Pancreas (tissue), 10 donors: ENCODE data around the gene DCAF16. TPM values are rescaled to one million over a fixed set of nuclear protein-coding genes. Genes with fewer than 3 reads are reported as not detected.

Source experiments
- ATAC-seq, 4 donors: fragments of 200-7000 bp; cut with Tn5 transposase; one replicate each; pipeline versions ENCODE4 v1.8.0 to v1.9.1; 2020; ENCODE audit warnings: mild to moderate bottlenecking in 4 of 4, moderate library complexity in 4 of 4
- DNase-seq, 6 donors: peaks; one replicate each; pipeline ENCODE4 v3.0.0-alpha.2; 2020
- FAIRE-seq: peaks from 2 replicates; lab custom pipeline; 2012; peaks lifted over from hg19 to GRCh38; lab: Jason Lieb, UNC
- H3K27ac ChIP-seq, 4 donors: fragments of 200-600 bp; sonication (generic); 1 replicate in 3 of 4; 2 replicates in 1 of 4; pipeline versions ENCODE4 v1.5.0 to v1.8.0; 2020
- H3K27me3 ChIP-seq, 4 donors: fragments of 200-600 bp; one replicate each; pipeline ENCODE4 v1.8.0; 2021
- H3K36me3 ChIP-seq, 3 donors: fragments of 200-600 bp; sonication (generic) in 1 of 3; one replicate each; pipeline versions ENCODE4 v1.5.0 to v1.8.0; 2020 to 2021
- H3K4me1 ChIP-seq, 3 donors: fragments of 200-600 bp; one replicate each; pipeline ENCODE4 v1.8.0; 2021
- H3K4me3 ChIP-seq, 4 donors: fragments of 200-600 bp; sonication (generic) in 2 of 4; one replicate each; pipeline versions ENCODE4 v1.5.0 to v1.8.0; 2020 to 2021
- H3K9me3 ChIP-seq, 4 donors: fragments of 200-600 bp; one replicate each; pipeline ENCODE4 v1.8.0; 2021
- WGBS, 2 donors: extraction: QIAGEN DNeasy Blood & Tissue Kit; methylation state at CpG; one replicate each; pipeline ENCODE4 v1.1.7; 2013; 5-methylcytosine and 5-hydroxymethylcytosine counted together
- intact Hi-C, 3 donors: fragments of 100-400 bp; cut with DNase I; formaldehyde crosslinking; loops; one replicate each; pipeline versions ENCODE4 v1.11.1 to v1.14.2; 2022
- polyA plus RNA-seq, 2 donors: library from polyadenylated mRNA; stranded (reverse); fragments of 200-250 nt; gene quantifications; one replicate each; pipeline ENCODE4 v1.2.3, GENCODE V29; 2013
- total RNA-seq, 6 donors: library from RNA; stranded (reverse); fragmentation: NEBNext Ultra II Directional in 4 of 6; extraction: Animal tissue kit (Norgen Biotek cat#: 25700) in 4 of 6; gene quantifications; one replicate each; pipeline versions ENCODE4 v1.2.1 to v1.2.4, GENCODE V29; 2021 to 2023
- TF ChIP-seq, protein P1 (sequence below), 4 donors: fragments of 200-600 bp; sonication (generic) in 3 of 4; IDR thresholded peaks; one replicate each; pipeline versions ENCODE4 v1.5.0 to v1.8.0; 2021; ENCODE audit warnings: antibody characterized with exemption in 4 of 4
- donor health status: healthy with polysubstance abuse.
- donor health status: DM: no; HTN: no; CAD: no; lungs with moderate emphysema.
- donor health status: DM: no; HTN: no; CAD: no.
- donor health status: control.
- donor health status: control.
- donor health status: Bipolar disorder and iron deficiency.
- donor health status: DM: yes; HTN: yes; CAD: no.
- donor health status: DM: no; HTN: no; CAD: no.
- donor health status: DM: no; HTN: no; CAD: no.
- donor health status: DM: yes; HTN: yes; CAD: no.

Gene DCAF16
- total and polyA plus RNA-seq, 8 donors, result 6.4 to 23.5 (median 13.9) TPM

DNA sequence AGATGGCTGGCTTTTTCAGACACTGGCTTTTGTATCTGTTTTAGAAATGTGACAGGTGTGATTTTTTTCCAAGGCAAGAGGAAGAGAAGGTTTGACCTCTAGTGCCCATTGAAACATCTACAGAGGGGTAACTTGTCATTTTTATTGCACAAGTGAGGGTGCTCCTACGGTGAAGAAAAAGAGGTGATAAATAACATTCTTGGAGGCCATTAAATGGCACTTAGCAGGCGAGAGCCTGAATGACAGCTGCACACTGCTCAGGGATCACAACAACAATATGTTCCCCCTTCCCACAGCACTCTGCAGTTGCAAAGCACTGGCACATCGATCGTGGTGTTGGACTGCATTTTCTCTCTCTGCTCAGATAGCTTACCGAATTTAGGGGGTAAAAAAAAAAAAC is 52.1 kb downstream of the DCAF16 start:
- Histone ChIP-seq H3K9me3 (no peaks in the 10 kb centered on the region), H3K4me3 (no peak overlapping the region), H3K4me1 (no peaks in the 10 kb centered on the region), H3K36me3 (no peaks in the 10 kb centered on the region), H3K27me3 (no peaks in the 10 kb centered on the region), H3K27ac (no peak overlapping the region)
- FAIRE-seq, result no peak
- WGBS, 2 donors, result 17% methylated on average over 5 of the region's 5 CpGs
- TF ChIP-seq, protein P1, sequence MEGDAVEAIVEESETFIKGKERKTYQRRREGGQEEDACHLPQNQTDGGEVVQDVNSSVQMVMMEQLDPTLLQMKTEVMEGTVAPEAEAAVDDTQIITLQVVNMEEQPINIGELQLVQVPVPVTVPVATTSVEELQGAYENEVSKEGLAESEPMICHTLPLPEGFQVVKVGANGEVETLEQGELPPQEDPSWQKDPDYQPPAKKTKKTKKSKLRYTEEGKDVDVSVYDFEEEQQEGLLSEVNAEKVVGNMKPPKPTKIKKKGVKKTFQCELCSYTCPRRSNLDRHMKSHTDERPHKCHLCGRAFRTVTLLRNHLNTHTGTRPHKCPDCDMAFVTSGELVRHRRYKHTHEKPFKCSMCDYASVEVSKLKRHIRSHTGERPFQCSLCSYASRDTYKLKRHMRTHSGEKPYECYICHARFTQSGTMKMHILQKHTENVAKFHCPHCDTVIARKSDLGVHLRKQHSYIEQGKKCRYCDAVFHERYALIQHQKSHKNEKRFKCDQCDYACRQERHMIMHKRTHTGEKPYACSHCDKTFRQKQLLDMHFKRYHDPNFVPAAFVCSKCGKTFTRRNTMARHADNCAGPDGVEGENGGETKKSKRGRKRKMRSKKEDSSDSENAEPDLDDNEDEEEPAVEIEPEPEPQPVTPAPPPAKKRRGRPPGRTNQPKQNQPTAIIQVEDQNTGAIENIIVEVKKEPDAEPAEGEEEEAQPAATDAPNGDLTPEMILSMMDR (IDR thresholded peaks at IDR 0.05), result no peak
- no peak for ATAC-seq
- DNase-seq, result no peak
- intact Hi-C loops, result no loop called here

DNA sequence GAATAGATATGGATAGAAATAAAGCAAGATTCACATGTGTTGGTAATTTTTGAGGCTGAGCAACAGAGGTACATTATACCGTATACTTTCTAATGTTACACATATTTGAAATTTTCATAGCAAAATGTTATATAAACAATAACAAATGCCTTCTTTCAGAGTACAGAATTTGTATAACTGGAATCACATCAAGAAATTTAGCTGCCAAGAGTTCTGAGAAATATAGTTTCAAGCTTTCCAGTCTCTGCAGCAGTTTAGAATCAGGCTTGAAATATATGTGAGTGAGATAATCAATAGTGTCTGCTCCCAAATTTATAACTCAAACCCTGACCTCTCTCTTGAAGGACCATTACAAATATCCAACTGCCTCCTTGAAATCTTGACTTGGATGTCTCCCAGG is 52.9 kb downstream of the DCAF16 start:
- TF ChIP-seq, protein P1 (IDR thresholded peaks at IDR 0.05), result no peak
- no peaks in the 10 kb centered on the region for H3K36me3 ChIP-seq
- H3K9me3 ChIP-seq, result no peaks in the 10 kb centered on the region
- FAIRE-seq (no peak), ATAC-seq (no peak), DNase-seq (no peak)
- no peak overlapping the region for H3K4me3 ChIP-seq
- H3K27ac ChIP-seq, result no peak overlapping the region
- intact Hi-C loops, result no loop called here
- WGBS, 2 donors, result 75 to 78% methylated on average over 1 of the region's 1 CpG
- H3K4me1 ChIP-seq, result no peaks in the 10 kb centered on the region
- no peaks in the 10 kb centered on the region for H3K27me3 ChIP-seq

DNA sequence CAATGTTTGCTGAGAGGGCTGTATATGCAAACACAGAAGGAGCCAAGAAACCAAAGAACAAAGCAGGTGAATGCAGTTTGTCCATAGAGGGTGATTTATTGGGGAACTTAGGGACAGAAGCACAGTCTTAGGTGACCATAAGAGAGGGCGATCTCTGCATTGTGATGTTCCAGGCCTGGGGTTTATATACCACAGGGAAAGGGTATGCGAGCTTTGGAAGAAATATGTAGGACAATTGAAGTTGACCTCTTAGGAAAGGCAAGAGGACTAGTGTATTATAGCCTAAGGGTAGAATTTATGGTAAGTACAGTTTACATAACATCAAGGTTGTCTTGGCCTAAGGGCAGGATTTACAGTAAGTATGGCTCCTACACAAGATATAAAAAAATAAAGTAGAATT is 56.9 kb downstream of the DCAF16 start:
- Histone ChIP-seq H3K9me3 (no peaks in the 10 kb centered on the region), H3K36me3 (no peaks in the 10 kb centered on the region), H3K4me3 (no peak overlapping the region), H3K27me3 (no peaks in the 10 kb centered on the region), H3K27ac (no peak overlapping the region), H3K4me1 (no peaks in the 10 kb centered on the region)
- WGBS, 2 donors, result 94 to 95% methylated on average over 2 of the region's 2 CpGs
- DNase-seq, result no peak
- TF ChIP-seq, protein P1 (IDR thresholded peaks at IDR 0.05), result no peak
- intact Hi-C loops, result no loop called here
- FAIRE-seq, result no peak
- ATAC-seq, result no peak

Other genes starting within 250 kb of the DCAF16 start
- gene LAP3, start 233.6 kb downstream of the DCAF16 start, total RNA-seq, result 10 to 100 TPM; 14.5 to 30.0 (median 19.5) TPM
- 10 to 100 TPM; 10.4 to 18.3 TPM for gene LAP3, start 233.6 kb downstream of the DCAF16 start, polyA plus RNA-seq
- 10 to 100 TPM; 12.0 to 28.5 (median 15.0) TPM for gene MED28, start 196.1 kb downstream of the DCAF16 start, total RNA-seq
- 1 to 10 TPM; 5.1 to 8.2 TPM for gene MED28, start 196.1 kb downstream of the DCAF16 start, polyA plus RNA-seq
- gene FAM184B, start 29.1 kb downstream of the DCAF16 start, total RNA-seq, result not detected
- under 1 TPM; 0.04 to 0.07 TPM for gene FAM184B, start 29.1 kb downstream of the DCAF16 start, polyA plus RNA-seq
- 1 to 10 TPM in 1 of 6 donors, under 1 TPM in 4, not detected in 1; 0.23 to 1.3 (median 0.54) TPM for gene NCAPG, start 222 bp upstream of the DCAF16 start, total RNA-seq
- gene NCAPG, start 222 bp upstream of the DCAF16 start, polyA plus RNA-seq, result under 1 TPM; 0.09 to 0.30 TPM
- 10 to 100 TPM in 1 of 6 donors, 1 to 10 TPM in 5; 4.2 to 11.8 (median 6.3) TPM for gene LCORL, start 211.0 kb upstream of the DCAF16 start, total RNA-seq
- 1 to 10 TPM; 1.7 to 4.1 TPM for gene LCORL, start 211.0 kb upstream of the DCAF16 start, polyA plus RNA-seq